Thyroid gland (tissue), 4 donors: Measurements from ENCODE around the gene GABPB2.

Experiments
- POLR2A ChIP-seq, 2 donors: fragments of 450-650 bp; IDR thresholded peaks; one replicate each; pipeline ENCODE4 v1.6.1; 2017; ENCODE audit warnings: antibody characterized with exemption in 2 of 2, mild to moderate bottlenecking in 2 of 2, moderate library complexity in 1 of 2
- TF ChIP-seq, protein P1 (sequence below), 6 experiments: fragments of 200-600 bp in 3 of 6; fragments of 450-650 bp in 3 of 6; sonication (generic) in 3 of 6; IDR thresholded peaks; one replicate each; pipeline ENCODE4 v1.5.1; 2016 to 2019; ENCODE audit warnings: antibody characterized with exemption in 6 of 6, mild to moderate bottlenecking in 2 of 6, inconsistent platforms in 1 of 6, moderate library complexity in 1 of 6

DNA sequence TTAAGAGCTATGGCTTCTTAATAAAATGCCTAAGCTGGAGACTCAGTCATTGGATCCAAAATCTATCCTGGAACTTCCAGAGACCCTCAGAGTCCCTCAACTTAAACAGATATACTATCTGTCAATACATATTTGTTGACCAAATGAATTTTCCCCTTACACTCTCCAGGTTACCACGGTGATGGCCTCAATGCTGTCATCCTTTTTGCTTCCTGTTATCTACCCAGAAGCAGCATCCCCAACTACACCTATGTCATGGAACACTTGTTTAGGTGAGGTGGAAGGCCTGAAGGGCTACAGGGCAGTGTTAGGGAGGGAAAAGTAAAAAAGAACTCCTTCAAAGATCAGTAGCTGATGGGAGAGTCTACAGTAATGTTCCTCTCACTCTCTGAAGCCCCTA is 27.4 kb upstream of the GABPB2 start:
- no peak for TF ChIP-seq POLR2A (IDR thresholded peaks at IDR 0.05)
- TF ChIP-seq, protein P1, sequence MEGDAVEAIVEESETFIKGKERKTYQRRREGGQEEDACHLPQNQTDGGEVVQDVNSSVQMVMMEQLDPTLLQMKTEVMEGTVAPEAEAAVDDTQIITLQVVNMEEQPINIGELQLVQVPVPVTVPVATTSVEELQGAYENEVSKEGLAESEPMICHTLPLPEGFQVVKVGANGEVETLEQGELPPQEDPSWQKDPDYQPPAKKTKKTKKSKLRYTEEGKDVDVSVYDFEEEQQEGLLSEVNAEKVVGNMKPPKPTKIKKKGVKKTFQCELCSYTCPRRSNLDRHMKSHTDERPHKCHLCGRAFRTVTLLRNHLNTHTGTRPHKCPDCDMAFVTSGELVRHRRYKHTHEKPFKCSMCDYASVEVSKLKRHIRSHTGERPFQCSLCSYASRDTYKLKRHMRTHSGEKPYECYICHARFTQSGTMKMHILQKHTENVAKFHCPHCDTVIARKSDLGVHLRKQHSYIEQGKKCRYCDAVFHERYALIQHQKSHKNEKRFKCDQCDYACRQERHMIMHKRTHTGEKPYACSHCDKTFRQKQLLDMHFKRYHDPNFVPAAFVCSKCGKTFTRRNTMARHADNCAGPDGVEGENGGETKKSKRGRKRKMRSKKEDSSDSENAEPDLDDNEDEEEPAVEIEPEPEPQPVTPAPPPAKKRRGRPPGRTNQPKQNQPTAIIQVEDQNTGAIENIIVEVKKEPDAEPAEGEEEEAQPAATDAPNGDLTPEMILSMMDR (IDR thresholded peaks at IDR 0.05): no peak
